ENCODE data around the gene TM6SF1. TPM values are rescaled to one million over a fixed set of nuclear protein-coding genes. Genes with fewer than 3 reads are reported as not detected.
A peak's percentile ranks its signal among the peaks of the same experiment; 100 is the strongest.

The TM6SF1 gene
- 0.27 TPM in 1 of 2 replicates, not detected in the other for total RNA-seq
- long read RNA-seq, partial matches to known transcripts, result 0 of 1 reads
- long read RNA-seq, other reads (novel, unspliced or antisense), result 1 of 1 reads

- no peak for TF ChIP-seq CTCF (IDR thresholded peaks at IDR 0.05; ENCODE audit: unreplicated experiment)
- peak; percentile 35 for DNase-seq (ENCODE audit: low spot score, unreplicated experiment)
- Mint-ChIP-seq H3K27me3 (peaks cover 61% of the 10 kb centered on the region), H3K27ac (peak within 1 kb of the TSS; percentile 42), H3K4me3 (ENCODE audit: low read depth) (peak within 1 kb of the TSS; percentile 73), H3K9me3 (ENCODE audit: low read depth) (no peaks in the 10 kb centered on the region), H3K36me3 (ENCODE audit: insufficient read depth) (no peaks in the 10 kb centered on the region), H3K4me1 (ENCODE audit: low read depth) (peaks cover 2% of the 10 kb centered on the region)
Measured at GRCh38 chr15:83106994-83107840, at the start of gene TM6SF1. Gene TM6SF1, plus strand, starts transcription at chr15:83107645. Its CDS starts 36 bp downstream, at chr15:83107681.

- no peak for TF ChIP-seq CTCF (IDR thresholded peaks at IDR 0.05; ENCODE audit: unreplicated experiment)
- Mint-ChIP-seq H3K9me3 (ENCODE audit: low read depth) (no peaks in the 10 kb centered on the region), H3K4me1 (ENCODE audit: low read depth) (no peaks in the 10 kb centered on the region), H3K27ac (peak overlapping the region; percentile 78), H3K36me3 (ENCODE audit: insufficient read depth) (peaks cover 10% of the 10 kb centered on the region), H3K27me3 (no peaks in the 10 kb centered on the region), H3K4me3 (ENCODE audit: low read depth) (no peak overlapping the region)
- no peak for DNase-seq (ENCODE audit: low spot score, unreplicated experiment)
Measured at GRCh38 chr15:83057696-83058376, 49.6 kb upstream of the TM6SF1 start.

GRCh38 chr15:83061680-83062079 lies 45.8 kb upstream of the TM6SF1 start:
- no peaks in the 10 kb centered on the region for H3K27me3 Mint-ChIP-seq
- H3K4me1 Mint-ChIP-seq (ENCODE audit: low read depth), result peaks cover 18% of the 10 kb centered on the region
- no peaks in the 10 kb centered on the region for H3K9me3 Mint-ChIP-seq (ENCODE audit: low read depth)
- no peak overlapping the region for H3K27ac Mint-ChIP-seq
- no peak for TF ChIP-seq CTCF (IDR thresholded peaks at IDR 0.05; ENCODE audit: unreplicated experiment)
- no peak for DNase-seq (ENCODE audit: low spot score, unreplicated experiment)
- H3K36me3 Mint-ChIP-seq (ENCODE audit: insufficient read depth), result peaks cover under 1% of the 10 kb centered on the region
- H3K4me3 Mint-ChIP-seq (ENCODE audit: low read depth), result no peak overlapping the region

GRCh38 chr15:83062768-83063180 lies 44.7 kb upstream of the TM6SF1 start:
- Mint-ChIP-seq H3K9me3 (ENCODE audit: low read depth) (no peaks in the 10 kb centered on the region), H3K4me1 (ENCODE audit: low read depth) (peaks cover 18% of the 10 kb centered on the region), H3K27me3 (no peaks in the 10 kb centered on the region), H3K36me3 (ENCODE audit: insufficient read depth) (no peaks in the 10 kb centered on the region), H3K27ac (no peak overlapping the region), H3K4me3 (ENCODE audit: low read depth) (no peak overlapping the region)
- TF ChIP-seq CTCF (IDR thresholded peaks at IDR 0.05; ENCODE audit: unreplicated experiment), result no peak
- no peak for DNase-seq (ENCODE audit: low spot score, unreplicated experiment)

GRCh38 chr15:83063551-83063950 lies 43.9 kb upstream of the TM6SF1 start:
- no peak overlapping the region for H3K27ac Mint-ChIP-seq

More at GRCh38 chr15:83063551-83063950, 43.9 kb upstream of the TM6SF1 start:
- Mint-ChIP-seq H3K9me3 (ENCODE audit: low read depth) (no peaks in the 10 kb centered on the region), H3K4me1 (ENCODE audit: low read depth) (peaks cover 18% of the 10 kb centered on the region), H3K36me3 (ENCODE audit: insufficient read depth) (no peaks in the 10 kb centered on the region), H3K4me3 (ENCODE audit: low read depth) (no peak overlapping the region), H3K27me3 (no peaks in the 10 kb centered on the region)
- TF ChIP-seq CTCF (IDR thresholded peaks at IDR 0.05; ENCODE audit: unreplicated experiment), result no peak
- no peak for DNase-seq (ENCODE audit: low spot score, unreplicated experiment)
